Hepatic stellate cell (primary cell): ENCODE measurements around the gene SERPINE1.
"Not testable (repeated sequence)": the region's sequence is repeated elsewhere in the genome, so short reads cannot be mapped to it uniquely, and the experiment has no call there.

ENCODE experiments used
- DNase-seq: peaks from one replicate; pipeline ENCODE4 v3.0.0; 2011; ENCODE audit warnings: low spot score

Gene SERPINE1

DNA sequence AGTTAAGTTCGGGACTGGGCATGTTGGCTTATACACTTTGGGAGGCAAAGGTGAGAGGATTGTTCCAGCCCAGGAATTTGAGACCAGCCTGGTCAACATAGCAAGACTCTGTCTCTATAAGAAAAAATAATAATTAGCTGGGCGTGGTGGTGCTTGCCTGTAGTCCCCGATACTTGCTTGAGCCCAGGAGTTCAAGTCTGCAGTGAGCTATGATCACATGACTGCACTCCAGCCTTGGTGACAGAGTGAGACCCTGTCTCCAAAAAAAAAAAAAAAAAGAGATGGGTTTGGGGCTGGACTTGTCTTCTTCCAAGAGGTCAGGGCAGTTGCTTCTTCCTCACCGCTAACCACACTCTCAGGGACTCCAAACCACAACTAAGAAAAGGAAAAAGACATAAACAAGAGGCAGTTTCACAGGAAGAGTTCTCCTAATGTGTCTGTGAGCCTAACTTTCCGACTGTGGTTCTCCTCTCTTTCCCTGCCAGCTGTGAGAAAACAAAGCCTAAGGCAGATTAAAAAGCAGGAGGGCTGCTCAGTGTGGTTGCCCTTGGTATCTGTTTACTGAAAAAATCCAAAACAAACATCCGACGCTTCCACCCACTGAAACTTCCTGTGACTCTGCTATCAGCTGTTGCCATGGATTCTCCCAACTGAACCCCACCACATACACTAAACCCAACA lies 2.4 kb upstream of the SERPINE1 start:
- peak; percentile 73 for DNase-seq

DNA sequence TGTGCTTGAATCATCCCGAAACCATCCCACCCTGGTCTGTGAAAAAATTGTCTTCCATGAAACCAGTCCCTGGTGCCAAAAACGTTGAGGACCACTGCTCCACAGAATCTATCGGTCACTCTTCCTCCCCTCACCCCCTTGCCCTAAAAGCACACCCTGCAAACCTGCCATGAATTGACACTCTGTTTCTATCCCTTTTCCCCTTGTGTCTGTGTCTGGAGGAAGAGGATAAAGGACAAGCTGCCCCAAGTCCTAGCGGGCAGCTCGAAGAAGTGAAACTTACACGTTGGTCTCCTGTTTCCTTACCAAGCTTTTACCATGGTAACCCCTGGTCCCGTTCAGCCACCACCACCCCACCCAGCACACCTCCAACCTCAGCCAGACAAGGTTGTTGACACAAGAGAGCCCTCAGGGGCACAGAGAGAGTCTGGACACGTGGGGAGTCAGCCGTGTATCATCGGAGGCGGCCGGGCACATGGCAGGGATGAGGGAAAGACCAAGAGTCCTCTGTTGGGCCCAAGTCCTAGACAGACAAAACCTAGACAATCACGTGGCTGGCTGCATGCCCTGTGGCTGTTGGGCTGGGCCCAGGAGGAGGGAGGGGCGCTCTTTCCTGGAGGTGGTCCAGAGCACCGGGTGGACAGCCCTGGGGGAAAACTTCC lies 784 bp upstream of the SERPINE1 start:
- no peak for DNase-seq

DNA sequence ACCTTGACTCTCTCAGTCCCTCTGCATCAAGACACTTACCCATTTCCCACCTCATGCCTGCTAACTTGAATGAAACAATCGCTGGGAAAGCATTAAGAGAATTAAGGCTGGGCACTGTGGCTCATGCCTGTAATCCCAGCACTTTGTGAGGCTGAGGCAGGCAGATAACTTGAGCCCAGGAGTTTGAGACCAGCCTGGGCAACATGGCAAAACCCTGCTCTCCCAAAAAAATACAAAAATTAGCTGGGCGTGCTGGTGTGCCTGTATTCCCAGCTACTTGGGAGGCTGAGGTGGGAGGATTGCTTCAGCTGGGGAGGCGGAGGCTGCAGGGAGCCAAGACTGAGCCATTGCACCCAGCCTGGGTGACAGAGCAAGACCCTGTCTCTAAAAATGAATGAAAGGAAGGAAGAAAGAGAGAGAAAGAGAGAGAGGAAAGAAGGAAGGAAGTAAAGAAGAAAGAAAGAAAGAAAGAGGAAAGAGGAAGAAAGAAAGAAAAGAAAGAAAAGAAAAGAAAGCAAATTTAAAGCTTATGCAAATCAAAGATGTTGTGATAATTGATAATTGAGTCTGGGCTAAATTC lies 646 bp downstream of the SERPINE1 start:
- no peak for DNase-seq

- DNase-seq = no peak
Measured at GRCh38 chr7:101128040-101128834, 1.3 kb downstream of the SERPINE1 start.

GRCh38 chr7:101129603-101130117 lies 2.8 kb downstream of the SERPINE1 start:
- no peak for DNase-seq

DNA sequence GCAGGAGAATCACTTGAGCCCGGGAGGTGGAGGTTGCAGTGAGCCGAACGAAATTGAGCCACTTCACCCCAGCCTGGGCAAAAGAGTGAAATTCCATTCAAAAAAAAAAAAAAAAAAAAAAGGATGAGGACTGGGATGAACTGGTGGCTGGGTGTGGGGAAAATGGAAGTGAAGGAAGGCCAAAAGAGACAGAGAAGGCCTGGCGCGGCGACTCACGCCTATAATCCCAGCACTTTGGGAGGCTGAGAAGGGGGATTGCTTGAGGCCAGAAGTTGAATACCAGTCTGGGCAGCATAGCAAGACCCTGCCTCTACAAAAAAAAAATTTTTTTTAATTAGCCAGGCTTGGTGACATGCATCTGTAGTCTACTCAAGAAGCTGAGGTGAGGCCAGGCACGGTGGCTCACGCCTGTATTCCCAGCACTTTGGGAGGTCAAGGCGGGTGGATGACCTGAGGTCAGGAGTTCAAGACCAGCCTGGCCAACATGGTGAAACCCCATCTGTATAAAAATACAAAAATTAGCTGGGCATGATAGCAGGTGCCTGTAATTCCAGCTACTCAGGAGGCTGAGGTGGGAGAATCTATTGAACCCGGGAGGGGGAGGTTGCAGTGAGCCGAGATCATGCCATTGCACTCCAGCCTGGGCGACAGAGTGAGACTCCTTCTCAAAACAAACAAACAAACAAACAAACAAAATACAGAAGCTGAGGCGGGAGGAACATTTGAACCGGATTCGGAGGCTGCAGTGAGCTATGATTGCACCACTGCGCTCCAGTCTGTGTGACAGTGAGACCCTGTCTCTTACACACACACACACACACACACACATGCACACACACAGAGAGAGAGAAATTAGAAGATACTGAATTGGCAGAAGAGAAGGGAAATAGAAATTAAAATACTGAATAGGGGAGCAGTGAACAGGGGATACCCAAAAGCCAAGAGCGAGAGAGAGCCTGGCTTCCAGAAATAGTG lies 6.0 kb downstream of the SERPINE1 start:
- DNase-seq = not testable (repeated sequence)

- DNase-seq = no peak
Measured at GRCh38 chr7:101133621-101134398, 6.9 kb downstream of the SERPINE1 start.

DNA sequence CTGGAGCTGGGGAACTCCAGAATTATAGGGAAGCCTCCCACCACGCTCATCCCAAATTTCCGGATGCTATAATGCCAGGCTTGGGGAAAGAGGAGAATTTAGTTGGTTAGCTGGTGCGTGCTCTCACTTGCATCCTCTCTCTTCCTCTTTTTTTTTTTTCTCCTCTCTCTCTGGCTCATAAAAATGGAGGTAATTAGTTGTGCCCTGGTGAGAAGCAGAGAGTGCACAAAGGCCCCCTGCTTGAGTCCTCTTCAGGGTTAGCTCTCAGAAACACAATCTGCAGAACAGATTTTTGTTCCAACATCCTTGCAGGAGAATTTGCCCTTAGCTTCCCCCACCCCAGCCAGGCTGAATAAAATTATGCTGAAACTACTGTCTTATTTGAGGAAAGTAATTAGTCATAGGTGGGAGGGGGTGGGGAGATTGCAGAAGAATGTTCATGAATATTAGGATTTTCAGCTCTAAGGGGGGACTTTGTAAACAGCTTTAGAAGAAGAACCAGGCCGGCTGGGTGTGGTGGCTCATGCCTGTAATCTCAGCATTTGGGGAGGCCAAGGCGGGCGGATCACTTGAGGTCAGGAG lies 7.6 kb downstream of the SERPINE1 start:
- DNase-seq = no peak

DNA sequence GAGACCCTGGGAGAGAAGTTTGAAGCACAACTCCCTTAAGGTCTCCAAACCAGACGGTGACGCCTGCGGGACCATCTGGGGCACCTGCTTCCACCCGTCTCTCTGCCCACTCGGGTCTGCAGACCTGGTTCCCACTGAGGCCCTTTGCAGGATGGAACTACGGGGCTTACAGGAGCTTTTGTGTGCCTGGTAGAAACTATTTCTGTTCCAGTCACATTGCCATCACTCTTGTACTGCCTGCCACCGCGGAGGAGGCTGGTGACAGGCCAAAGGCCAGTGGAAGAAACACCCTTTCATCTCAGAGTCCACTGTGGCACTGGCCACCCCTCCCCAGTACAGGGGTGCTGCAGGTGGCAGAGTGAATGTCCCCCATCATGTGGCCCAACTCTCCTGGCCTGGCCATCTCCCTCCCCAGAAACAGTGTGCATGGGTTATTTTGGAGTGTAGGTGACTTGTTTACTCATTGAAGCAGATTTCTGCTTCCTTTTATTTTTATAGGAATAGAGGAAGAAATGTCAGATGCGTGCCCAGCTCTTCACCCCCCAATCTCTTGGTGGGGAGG lies 10.8 kb downstream of the SERPINE1 start:
- DNase-seq = no peak

DNA sequence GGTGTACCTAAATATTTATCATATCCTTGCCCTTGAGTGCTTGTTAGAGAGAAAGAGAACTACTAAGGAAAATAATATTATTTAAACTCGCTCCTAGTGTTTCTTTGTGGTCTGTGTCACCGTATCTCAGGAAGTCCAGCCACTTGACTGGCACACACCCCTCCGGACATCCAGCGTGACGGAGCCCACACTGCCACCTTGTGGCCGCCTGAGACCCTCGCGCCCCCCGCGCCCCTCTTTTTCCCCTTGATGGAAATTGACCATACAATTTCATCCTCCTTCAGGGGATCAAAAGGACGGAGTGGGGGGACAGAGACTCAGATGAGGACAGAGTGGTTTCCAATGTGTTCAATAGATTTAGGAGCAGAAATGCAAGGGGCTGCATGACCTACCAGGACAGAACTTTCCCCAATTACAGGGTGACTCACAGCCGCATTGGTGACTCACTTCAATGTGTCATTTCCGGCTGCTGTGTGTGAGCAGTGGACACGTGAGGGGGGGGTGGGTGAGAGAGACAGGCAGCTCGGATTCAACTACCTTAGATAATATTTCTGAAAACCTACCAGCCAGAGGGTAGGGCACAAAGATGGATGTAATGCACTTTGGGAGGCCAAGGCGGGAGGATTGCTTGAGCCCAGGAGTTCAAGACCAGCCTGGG lies 11.4 kb downstream of the SERPINE1 start:
- peak; percentile 75 for DNase-seq

DNA sequence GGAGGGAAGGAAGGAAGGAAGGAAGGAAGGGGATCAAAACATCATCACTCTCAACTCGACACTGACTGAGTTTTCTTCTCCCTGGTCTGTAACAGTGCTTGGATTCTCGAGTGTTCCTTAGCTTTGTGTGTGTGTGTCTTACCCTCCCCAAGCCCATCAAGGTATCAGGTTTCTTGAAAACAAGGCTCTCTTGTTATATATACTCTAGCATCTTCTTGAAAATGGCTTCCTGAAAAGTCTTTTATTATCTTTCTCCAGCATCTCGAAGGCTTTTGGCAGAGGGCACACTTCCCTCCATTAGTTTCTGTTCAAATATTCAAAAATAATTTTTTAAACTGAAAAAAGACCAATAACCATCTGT lies 13.4 kb downstream of the SERPINE1 start:
- DNase-seq = no peak

GRCh38 chr7:101140746-101141382 lies 14.0 kb downstream of the SERPINE1 start:
- DNase-seq = no peak

DNA sequence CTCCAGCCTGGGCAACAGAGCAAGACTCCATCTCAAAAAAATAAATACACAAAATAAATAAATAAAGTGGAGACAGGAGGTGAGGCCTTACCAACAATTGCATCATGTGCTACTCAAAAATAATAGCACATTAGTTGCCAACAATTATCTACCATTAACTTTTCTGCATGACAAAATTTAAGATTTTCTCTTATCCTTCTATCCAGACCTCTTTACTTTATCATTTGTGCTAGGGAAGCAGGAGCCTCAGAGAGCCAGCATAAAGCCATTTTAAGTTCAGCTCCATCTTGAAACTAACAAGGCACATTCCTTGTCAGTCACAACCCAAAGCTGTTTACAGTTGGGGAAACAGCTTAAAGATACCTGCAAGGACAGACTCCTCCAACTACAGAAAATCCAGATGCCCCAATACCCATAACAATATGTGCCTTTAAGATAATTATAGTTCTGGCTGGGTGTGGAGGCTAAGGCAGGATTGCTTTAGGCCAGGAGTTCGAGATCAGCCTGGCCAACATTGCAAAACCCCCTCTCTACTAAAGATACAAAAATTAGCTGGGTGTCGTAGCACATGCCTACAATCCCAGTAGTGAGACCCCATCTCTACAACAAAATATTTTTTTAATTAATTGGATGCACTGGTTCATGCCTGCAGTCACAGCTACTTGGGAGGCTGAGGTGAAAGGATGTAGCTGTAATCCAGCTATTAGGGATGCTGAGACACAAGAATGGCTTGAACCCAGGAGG lies 25.2 kb downstream of the SERPINE1 start:
- no peak for DNase-seq

GRCh38 chr7:101153969-101154692 lies 27.2 kb downstream of the SERPINE1 start, which contains the start of gene AP1S1:
Gene AP1S1, plus strand, starts transcription at chr7:101154476. Its CDS starts 39 bp downstream, at chr7:101154515.
- peak; percentile 98 for DNase-seq

DNA sequence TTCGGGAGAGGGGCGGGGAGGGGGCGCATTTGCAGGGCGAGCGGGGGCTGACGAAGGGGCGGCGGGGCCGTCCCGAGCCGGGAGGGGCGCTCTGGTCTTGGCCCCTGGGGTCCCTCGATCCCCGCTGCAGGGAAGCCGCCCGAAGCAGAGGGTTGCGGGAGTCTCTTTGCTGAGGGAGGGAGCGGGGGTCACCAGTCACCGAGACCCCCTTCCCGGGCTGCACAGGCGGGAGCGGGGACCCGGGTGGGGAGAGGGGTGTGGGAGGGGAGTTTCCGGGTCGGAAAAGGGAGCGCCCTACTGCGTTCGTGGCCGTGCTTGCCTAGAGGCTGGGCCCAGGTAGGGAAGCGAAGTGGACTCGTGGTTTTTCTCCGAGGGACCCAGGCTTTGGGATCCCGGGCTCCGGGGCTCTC lies 27.8 kb downstream of the SERPINE1 start:
- DNase-seq = no peak

GRCh38 chr7:101155303-101155702 lies 28.4 kb downstream of the SERPINE1 start:
- no peak for DNase-seq

- DNase-seq = no peak
Measured at GRCh38 chr7:101156277-101156676, 29.4 kb downstream of the SERPINE1 start.
